Measurements from ENCODE around the gene BARHL1. TPM values are rescaled to one million over a fixed set of nuclear protein-coding genes. Genes with fewer than 3 reads are reported as not detected.

Gene BARHL1
- total RNA-seq, 1 donor from 2014 or later, result 2.4 TPM

DNA sequence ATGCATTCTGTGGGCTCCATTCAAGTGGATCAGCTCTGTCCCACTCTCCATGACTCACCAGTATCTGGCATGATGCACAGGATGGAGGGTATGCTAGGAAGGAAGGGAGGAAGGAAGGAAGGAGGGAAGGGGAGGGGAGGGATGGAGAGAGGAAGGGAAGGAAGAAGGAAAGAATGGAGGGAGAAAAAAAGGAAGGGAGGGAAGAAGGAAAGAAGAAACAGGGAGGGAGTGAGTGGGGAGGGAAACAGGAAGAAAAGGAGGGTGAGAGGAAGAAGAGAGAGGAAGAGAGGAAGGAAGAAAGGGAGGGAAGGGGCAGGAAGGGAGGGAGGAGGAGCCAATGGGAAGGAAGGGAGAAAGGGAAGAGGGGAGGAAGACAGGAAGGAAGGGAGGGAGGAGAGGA, 5.3 kb upstream of the BARHL1 start:
- Mint-ChIP-seq H3K4me3 (ENCODE audit: unreplicated experiment) (no peak overlapping the region), H3K4me1 (ENCODE audit: unreplicated experiment) (peaks cover 12% of the 10 kb centered on the region), H3K9me3 (ENCODE audit: unreplicated experiment) (no peaks in the 10 kb centered on the region), H3K27me3 (ENCODE audit: unreplicated experiment) (peaks cover 18% of the 10 kb centered on the region), H3K27ac (ENCODE audit: unreplicated experiment) (no peak overlapping the region), H3K36me3 (ENCODE audit: low read depth, unreplicated experiment) (no peaks in the 10 kb centered on the region)
- TF ChIP-seq, protein P1, sequence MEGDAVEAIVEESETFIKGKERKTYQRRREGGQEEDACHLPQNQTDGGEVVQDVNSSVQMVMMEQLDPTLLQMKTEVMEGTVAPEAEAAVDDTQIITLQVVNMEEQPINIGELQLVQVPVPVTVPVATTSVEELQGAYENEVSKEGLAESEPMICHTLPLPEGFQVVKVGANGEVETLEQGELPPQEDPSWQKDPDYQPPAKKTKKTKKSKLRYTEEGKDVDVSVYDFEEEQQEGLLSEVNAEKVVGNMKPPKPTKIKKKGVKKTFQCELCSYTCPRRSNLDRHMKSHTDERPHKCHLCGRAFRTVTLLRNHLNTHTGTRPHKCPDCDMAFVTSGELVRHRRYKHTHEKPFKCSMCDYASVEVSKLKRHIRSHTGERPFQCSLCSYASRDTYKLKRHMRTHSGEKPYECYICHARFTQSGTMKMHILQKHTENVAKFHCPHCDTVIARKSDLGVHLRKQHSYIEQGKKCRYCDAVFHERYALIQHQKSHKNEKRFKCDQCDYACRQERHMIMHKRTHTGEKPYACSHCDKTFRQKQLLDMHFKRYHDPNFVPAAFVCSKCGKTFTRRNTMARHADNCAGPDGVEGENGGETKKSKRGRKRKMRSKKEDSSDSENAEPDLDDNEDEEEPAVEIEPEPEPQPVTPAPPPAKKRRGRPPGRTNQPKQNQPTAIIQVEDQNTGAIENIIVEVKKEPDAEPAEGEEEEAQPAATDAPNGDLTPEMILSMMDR (IDR thresholded peaks at IDR 0.05; ENCODE audit: unreplicated experiment), result no peak
- no peak for DNase-seq (ENCODE audit: low spot score)

DNA sequence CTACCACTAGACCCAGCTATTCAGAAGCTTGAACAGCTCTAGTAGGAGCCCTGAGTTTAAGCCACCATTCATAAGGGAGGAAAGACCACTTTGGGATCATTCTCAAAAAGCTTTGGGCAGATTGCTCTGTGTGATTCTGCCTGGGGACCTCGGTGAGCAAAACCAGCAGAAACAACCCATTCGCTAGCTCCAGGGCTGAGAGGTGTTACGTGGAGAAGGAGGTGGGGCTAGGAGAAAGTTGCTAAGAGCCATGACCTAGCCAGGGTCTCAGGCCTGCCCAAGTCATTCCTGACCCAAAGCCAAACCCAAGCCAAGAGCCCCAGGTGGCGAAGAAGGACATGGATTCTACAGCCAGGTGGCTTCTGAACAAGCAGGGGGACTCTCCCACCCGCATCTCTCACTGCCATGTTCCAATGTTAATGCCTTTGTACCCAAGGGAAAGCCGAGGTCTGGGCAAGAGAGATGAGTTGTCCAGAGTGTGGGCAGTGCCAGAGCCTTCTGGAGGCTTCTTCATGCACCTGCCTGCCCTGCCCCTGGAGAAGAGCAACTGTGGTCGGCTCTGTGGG, 4.0 kb upstream of the BARHL1 start:
- peaks cover 18% of the 10 kb centered on the region for H3K27me3 Mint-ChIP-seq (ENCODE audit: unreplicated experiment)
- H3K4me1 Mint-ChIP-seq (ENCODE audit: unreplicated experiment), result peaks cover 18% of the 10 kb centered on the region
- TF ChIP-seq, protein P1 (IDR thresholded peaks at IDR 0.05; ENCODE audit: unreplicated experiment), result no peak
- no peak for DNase-seq (ENCODE audit: low spot score)
- H3K9me3 Mint-ChIP-seq (ENCODE audit: unreplicated experiment), result no peaks in the 10 kb centered on the region
- H3K4me3 Mint-ChIP-seq (ENCODE audit: unreplicated experiment), result no peak overlapping the region
- no peak overlapping the region for H3K27ac Mint-ChIP-seq (ENCODE audit: unreplicated experiment)
- H3K36me3 Mint-ChIP-seq (ENCODE audit: low read depth, unreplicated experiment), result no peaks in the 10 kb centered on the region

DNA sequence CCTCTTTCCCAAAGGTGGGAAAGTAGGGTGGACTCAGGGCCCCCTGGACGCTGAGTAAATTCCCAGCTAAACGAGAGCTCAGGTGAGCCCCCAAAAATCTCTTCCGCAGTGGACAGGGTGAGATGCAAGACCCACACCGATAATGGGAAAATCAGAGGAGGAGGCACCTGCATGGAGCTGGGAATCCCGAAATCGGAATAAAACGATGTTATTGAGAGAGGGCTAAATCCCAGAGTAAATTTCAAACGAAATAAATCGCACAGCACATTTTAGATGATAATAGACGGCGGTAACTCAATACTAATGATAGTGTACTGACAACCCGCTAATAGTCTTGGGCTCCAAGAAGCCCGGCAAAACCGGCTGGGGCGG, 3.0 kb upstream of the BARHL1 start:
- Mint-ChIP-seq H3K27ac (ENCODE audit: unreplicated experiment) (no peak overlapping the region), H3K4me1 (ENCODE audit: unreplicated experiment) (peaks cover 26% of the 10 kb centered on the region), H3K27me3 (ENCODE audit: unreplicated experiment) (peaks cover 18% of the 10 kb centered on the region), H3K9me3 (ENCODE audit: unreplicated experiment) (no peaks in the 10 kb centered on the region), H3K4me3 (ENCODE audit: unreplicated experiment) (no peak overlapping the region), H3K36me3 (ENCODE audit: low read depth, unreplicated experiment) (peaks cover 4% of the 10 kb centered on the region)
- DNase-seq (ENCODE audit: low spot score), result no peak
- TF ChIP-seq, protein P1 (IDR thresholded peaks at IDR 0.05; ENCODE audit: unreplicated experiment), result no peak

DNA sequence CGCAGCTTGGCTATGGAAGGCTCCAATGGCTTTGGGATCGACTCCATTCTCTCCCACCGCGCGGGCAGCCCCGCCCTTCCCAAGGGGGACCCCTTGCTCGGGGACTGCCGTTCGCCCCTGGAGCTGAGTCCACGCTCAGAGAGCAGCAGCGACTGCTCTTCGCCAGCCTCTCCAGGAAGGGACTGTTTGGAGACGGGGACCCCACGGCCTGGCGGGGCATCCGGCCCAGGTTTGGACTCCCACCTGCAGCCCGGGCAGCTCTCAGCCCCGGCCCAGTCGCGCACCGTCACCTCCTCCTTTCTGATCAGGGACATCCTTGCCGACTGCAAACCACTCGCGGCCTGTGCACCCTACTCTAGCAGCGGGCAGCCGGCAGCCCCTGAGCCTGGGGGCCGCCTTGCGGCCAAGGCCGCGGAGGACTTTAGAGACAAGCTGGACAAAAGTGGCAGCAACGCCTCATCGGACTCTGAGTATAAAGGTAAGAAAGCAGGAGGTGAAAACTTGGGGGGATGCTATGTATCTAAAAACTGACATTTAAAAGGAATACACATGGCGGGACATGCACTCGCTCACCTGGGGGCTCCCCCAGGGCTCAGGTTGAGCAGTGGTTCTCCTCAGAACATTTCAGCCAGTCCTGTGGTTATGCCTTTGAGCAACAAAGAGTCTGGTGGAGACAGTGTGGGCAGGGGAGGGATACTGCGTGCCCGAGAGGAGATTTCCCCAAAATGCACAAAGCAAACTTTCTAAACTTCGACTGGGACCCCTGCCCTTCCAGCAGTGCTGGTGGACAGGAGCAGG, 579 bp downstream of the BARHL1 start:
- H3K27ac Mint-ChIP-seq (ENCODE audit: unreplicated experiment), result peak overlapping the region; percentile 72
- DNase-seq (ENCODE audit: low spot score), result no peak
- TF ChIP-seq, protein P1 (IDR thresholded peaks at IDR 0.05; ENCODE audit: unreplicated experiment), result no peak
- no peaks in the 10 kb centered on the region for H3K9me3 Mint-ChIP-seq (ENCODE audit: unreplicated experiment)
- peaks cover 5% of the 10 kb centered on the region for H3K36me3 Mint-ChIP-seq (ENCODE audit: low read depth, unreplicated experiment)
- H3K4me3 Mint-ChIP-seq (ENCODE audit: unreplicated experiment), result peak overlapping the region; percentile 71
- peaks cover 19% of the 10 kb centered on the region for H3K27me3 Mint-ChIP-seq (ENCODE audit: unreplicated experiment)
- peaks cover 47% of the 10 kb centered on the region for H3K4me1 Mint-ChIP-seq (ENCODE audit: unreplicated experiment)

Measured in endothelial cell (in vitro differentiated cells).